Effector memory CD4-positive, alpha-beta T cell (primary cell): Measurements from ENCODE around the gene PHTF1.
A peak's percentile ranks its signal among the peaks of the same experiment; 100 is the strongest.

ENCODE experiments used
- DNase-seq, 3 donors: peaks; one replicate each; pipeline ENCODE4 v3.0.0-alpha.2; 2020
- H3K27ac ChIP-seq: 2 replicates; pipeline ENCODE4 v1.7.0; 2013; ENCODE audit warnings: mild to moderate bottlenecking, low read length, moderate library complexity; ENCODE audit not compliant: insufficient read depth, poor library complexity, severe bottlenecking
- H3K27me3 ChIP-seq: replicated peaks from 2 replicates; pipeline ENCODE4 v1.7.0; 2013; ENCODE audit warnings: mild to moderate bottlenecking, low read length; ENCODE audit not compliant: insufficient read depth, control insufficient read depth, poor library complexity, severe bottlenecking
- H3K36me3 ChIP-seq: 2 replicates; pipeline ENCODE4 v1.7.0; 2013; ENCODE audit warnings: mild to moderate bottlenecking, low read length, moderate library complexity; ENCODE audit not compliant: control insufficient read depth, insufficient read depth
- H3K4me1 ChIP-seq: 2 replicates; pipeline ENCODE4 v1.7.0; 2013; ENCODE audit warnings: low read length, mild to moderate bottlenecking; ENCODE audit not compliant: control insufficient read depth, insufficient read depth, poor library complexity, severe bottlenecking
- H3K4me3 ChIP-seq: 2 replicates; pipeline ENCODE4 v1.7.0; 2013; ENCODE audit warnings: low read length, low read depth, mild to moderate bottlenecking; ENCODE audit not compliant: insufficient read depth, poor library complexity, severe bottlenecking
- H3K9me3 ChIP-seq: 2 replicates; pipeline ENCODE4 v1.7.0; 2013; ENCODE audit warnings: mild to moderate bottlenecking, low read length, moderate library complexity; ENCODE audit not compliant: control insufficient read depth
- total RNA-seq, 3 donors: gene quantifications; one replicate each; lab custom pipeline; 2026; lab: John Stamatoyannopoulos, UW

PHTF1 gene
- 13.1 to 27.7 (median 21.3) reads per million in 3 donors for total RNA-seq

DNA sequence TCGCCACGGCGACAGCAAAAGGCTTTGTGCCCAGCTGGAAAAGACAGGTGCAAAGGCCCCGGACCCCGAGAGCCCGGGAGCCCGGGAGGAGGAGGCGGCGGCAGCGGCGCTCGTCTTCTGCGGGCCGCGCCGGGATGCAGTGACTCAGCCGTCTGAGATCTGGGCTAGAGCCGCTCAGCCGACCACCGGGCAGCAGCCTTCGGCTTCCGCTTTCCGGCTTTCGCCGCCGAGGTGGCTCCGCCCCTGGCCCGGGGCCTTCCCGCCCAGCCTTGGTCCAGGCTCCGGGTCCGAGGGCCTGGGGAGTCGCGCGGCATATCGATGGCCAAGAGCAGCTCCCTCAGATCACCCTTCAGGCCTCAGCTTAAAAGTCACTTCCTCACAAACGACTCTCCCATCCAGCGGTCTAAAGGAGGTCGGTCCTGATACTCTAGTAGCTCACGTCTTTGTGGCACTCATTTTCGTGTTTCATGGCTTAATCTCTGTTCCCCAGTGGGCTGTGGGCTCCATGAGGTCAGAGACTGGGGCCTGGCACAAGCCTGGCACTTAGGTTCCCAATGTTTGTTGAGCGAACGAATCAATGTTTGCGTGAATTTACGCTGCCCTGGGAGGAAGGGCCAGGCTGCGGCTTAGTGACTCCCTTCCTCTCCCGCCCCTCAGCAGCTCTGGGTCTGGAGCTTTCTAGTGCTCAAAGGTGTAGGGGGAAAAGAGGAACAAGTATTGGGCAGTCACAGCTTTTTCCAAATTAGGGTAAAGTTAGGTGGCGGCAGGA, at the start of gene PHTF1:
PHTF1 (minus strand) TSS at position 154 of the 769 bp plus-strand sequence. CDS start 783 bp downstream, outside the sequence.
- DNase-seq: peak; percentile 37 to 45 (median 43)

DNA sequence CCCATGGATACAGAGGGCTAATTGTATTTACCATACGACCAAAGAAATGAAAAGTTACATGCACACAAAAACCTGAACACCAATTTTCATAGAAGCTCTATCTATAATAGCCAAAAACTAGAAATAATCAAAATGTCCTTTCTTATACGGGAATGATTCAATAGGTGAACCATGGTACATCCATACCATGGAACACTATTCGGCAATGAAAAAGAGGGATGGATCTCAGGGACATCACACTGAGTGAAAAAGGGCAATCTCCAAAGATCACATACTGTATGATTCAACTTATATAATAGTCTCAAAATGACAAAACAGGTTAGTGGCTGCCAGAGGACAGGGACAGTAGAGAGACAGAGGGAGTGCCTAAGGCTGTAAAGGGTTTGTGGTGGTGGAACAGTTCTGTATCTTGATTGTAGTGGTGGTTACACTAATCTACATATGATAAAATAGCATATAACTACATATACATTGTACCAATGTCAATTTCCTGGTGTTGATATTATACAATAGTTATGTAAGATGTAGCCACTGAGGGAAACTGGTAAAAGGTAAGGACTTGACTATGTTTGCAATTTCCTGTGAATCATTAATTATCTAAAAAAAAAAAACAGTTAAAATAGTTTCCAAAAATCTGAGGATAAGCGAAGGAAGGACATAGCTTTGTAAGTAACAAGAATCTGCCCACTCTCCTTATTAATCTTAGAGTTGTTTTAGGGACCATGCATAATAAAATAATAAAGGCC, 49.3 kb upstream of the PHTF1 start:
- Histone ChIP-seq H3K9me3 (no peaks in the 10 kb centered on the region), H3K36me3 (no peaks in the 10 kb centered on the region), H3K4me1 (peaks cover 12% of the 10 kb centered on the region), H3K4me3 (peak overlapping the region; percentile 15), H3K27ac (no peak overlapping the region), H3K27me3 (no peaks in the 10 kb centered on the region)
- DNase-seq: no peak

More for the DNA sequence above, at the start of gene PHTF1:
- H3K9me3 ChIP-seq: no peaks in the 10 kb centered on the region
- H3K4me3 ChIP-seq: peak within 1 kb of the TSS; percentile 92
- peak within 1 kb of the TSS; percentile 81 for H3K27ac ChIP-seq
- H3K4me1 ChIP-seq: peaks cover 11% of the 10 kb centered on the region
- H3K27me3 ChIP-seq: no peaks in the 10 kb centered on the region
- peaks cover under 1% of the 10 kb centered on the region for H3K36me3 ChIP-seq

GRCh38 chr1:113805639-113806038, 46.4 kb upstream of the PHTF1 start:
- no peaks in the 10 kb centered on the region for H3K36me3 ChIP-seq

DNA sequence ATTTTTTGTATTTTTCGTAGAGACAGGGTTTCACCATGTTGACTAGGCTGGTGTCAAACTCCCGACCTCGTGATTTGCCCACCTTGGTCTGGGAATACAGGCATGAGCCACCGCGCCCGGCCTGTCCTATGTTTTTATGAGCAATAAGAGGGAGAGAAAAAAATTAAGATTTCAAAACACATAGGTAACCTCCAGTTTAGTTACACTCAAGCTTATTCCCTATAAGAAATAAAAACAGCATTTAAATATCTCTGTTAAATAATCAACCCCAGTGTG, 45.9 kb upstream of the PHTF1 start:
- H3K4me3 ChIP-seq: no peak overlapping the region
- H3K36me3 ChIP-seq: no peaks in the 10 kb centered on the region
- no peak for DNase-seq
- no peaks in the 10 kb centered on the region for H3K9me3 ChIP-seq
- H3K27ac ChIP-seq: no peak overlapping the region
- peaks cover 15% of the 10 kb centered on the region for H3K4me1 ChIP-seq
- H3K27me3 ChIP-seq: no peaks in the 10 kb centered on the region

More at GRCh38 chr1:113805639-113806038, 46.4 kb upstream of the PHTF1 start:
- no peak for DNase-seq
- no peak overlapping the region for H3K4me3 ChIP-seq
- H3K27me3 ChIP-seq: no peaks in the 10 kb centered on the region
- H3K27ac ChIP-seq: no peak overlapping the region
- H3K9me3 ChIP-seq: no peaks in the 10 kb centered on the region
- peaks cover 12% of the 10 kb centered on the region for H3K4me1 ChIP-seq

- no peak overlapping the region for H3K4me3 ChIP-seq
- H3K27ac ChIP-seq: no peak overlapping the region
- DNase-seq: no peak
- H3K9me3 ChIP-seq: no peaks in the 10 kb centered on the region
- no peaks in the 10 kb centered on the region for H3K27me3 ChIP-seq
- H3K4me1 ChIP-seq: peaks cover 16% of the 10 kb centered on the region
- H3K36me3 ChIP-seq: no peaks in the 10 kb centered on the region
Observed at GRCh38 chr1:113804421-113805255, 45.4 kb upstream of the PHTF1 start.

GRCh38 chr1:113802367-113803007, 43.2 kb upstream of the PHTF1 start:
- Histone ChIP-seq H3K27me3 (no peaks in the 10 kb centered on the region), H3K4me3 (no peak overlapping the region), H3K27ac (no peak overlapping the region), H3K9me3 (no peaks in the 10 kb centered on the region), H3K4me1 (peaks cover 9% of the 10 kb centered on the region), H3K36me3 (peaks cover 4% of the 10 kb centered on the region)
- no peak for DNase-seq

GRCh38 chr1:113800487-113800886, 41.2 kb upstream of the PHTF1 start:
- no peak overlapping the region for H3K27ac ChIP-seq
- no peaks in the 10 kb centered on the region for H3K27me3 ChIP-seq
- peaks cover 18% of the 10 kb centered on the region for H3K36me3 ChIP-seq
- H3K4me3 ChIP-seq: no peak overlapping the region
- no peaks in the 10 kb centered on the region for H3K9me3 ChIP-seq
- H3K4me1 ChIP-seq: peaks cover 9% of the 10 kb centered on the region
- DNase-seq: no peak

- Histone ChIP-seq H3K9me3 (no peaks in the 10 kb centered on the region), H3K27me3 (no peaks in the 10 kb centered on the region), H3K4me1 (peaks cover 7% of the 10 kb centered on the region), H3K27ac (no peak overlapping the region), H3K4me3 (no peak overlapping the region), H3K36me3 (peaks cover 24% of the 10 kb centered on the region)
- DNase-seq: no peak
Observed at GRCh38 chr1:113797472-113797871, 38.2 kb upstream of the PHTF1 start.

DNA sequence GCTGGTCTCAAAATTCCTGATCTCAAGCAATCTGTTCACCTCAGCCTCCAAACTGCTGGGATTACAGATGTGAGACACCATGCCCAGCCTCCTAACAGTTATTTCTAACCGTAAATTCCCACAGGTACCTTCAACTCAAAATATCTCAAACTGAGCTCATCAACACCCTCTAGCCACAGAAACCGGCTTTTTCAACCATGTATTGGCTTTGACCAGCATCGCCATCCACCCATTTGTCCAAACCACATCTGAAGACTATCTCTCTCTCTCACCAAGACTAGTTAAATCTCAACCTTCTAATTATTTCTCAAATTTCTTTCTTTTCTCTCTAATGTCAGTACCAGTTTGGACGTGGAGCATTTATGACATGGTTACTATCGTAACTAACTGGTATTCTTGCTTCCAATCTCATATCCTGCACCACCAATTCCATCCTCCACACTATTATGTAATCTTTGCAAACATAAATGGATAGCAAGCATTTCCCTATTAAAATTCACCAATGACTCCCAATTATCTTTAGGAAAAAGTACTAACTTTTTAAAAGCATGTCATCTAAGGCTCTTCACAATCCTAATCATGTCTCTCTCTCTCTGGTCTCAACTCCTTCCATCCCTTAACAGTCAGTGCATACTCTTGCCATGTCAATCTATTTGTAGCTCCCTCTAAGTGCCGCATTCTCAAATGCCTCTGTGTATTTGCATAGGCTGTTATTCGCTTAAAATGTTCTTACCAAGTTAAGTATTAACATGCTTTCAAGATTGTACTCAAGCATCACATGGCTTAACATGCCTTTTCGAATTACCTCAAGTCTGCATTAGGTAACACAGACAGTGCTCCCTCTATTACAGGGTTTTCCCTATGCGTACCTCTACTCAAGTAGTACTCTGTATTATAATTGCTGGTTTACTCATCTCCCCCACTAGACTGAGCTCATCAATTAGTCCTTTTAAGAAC, 34.9 kb upstream of the PHTF1 start:
- H3K27ac ChIP-seq: no peak overlapping the region
- no peaks in the 10 kb centered on the region for H3K27me3 ChIP-seq
- no peak overlapping the region for H3K4me3 ChIP-seq
- no peak for DNase-seq
- H3K4me1 ChIP-seq: peaks cover 15% of the 10 kb centered on the region
- no peaks in the 10 kb centered on the region for H3K9me3 ChIP-seq
- peaks cover 24% of the 10 kb centered on the region for H3K36me3 ChIP-seq
